DLD1 (cell line): ENCODE data around the gene NCLN.

Experiments
- in situ Hi-C: cut with HindIII; loops from 2 replicates; pipeline ENCODE4 v1.10.0; 2017; ENCODE audit warnings: low sequenced_read_pairs

Gene NCLN

GRCh38 chr19:3251229-3251628 lies 65.5 kb downstream of the NCLN start:
- in situ Hi-C loops, result no loop called here

- in situ Hi-C loops, result no loop called here
Measured at GRCh38 chr19:3252650-3253049, 66.9 kb downstream of the NCLN start.

- in situ Hi-C loops, result no loop called here
Measured at GRCh38 chr19:3253270-3253669, 67.5 kb downstream of the NCLN start.

GRCh38 chr19:3254520-3254919 lies 68.8 kb downstream of the NCLN start:
- in situ Hi-C loops, result no loop called here

GRCh38 chr19:3257071-3257470 lies 71.3 kb downstream of the NCLN start:
- in situ Hi-C loops, result no loop called here
